Esophagus muscularis mucosa (tissue), 4 donors: ENCODE data around the gene UBE2J1. TPM values are rescaled to one million over a fixed set of nuclear protein-coding genes. Genes with fewer than 3 reads are reported as not detected.
A peak's percentile ranks its signal among the peaks of the same experiment; 100 is the strongest.

Source experiments
- DNase-seq: peaks from one replicate; pipeline ENCODE4 v3.0.0-alpha.2; 2017; ENCODE audit errors: extremely low spot score
- H3K27ac ChIP-seq, 4 donors: fragments of 200-600 bp; sonication (generic); replicated peaks in 1 of 4; 1 replicate in 3 of 4; 2 replicates in 1 of 4; pipeline ENCODE4 v1.5.1; 2016 to 2019; ENCODE audit warnings: mild to moderate bottlenecking in 1 of 4
- H3K27me3 ChIP-seq, 4 donors: fragments of 200-600 bp; sonication (generic); one replicate each; pipeline versions ENCODE4 v1.5.1 to v1.6.0; 2016 to 2019
- H3K36me3 ChIP-seq, 4 donors: fragments of 200-600 bp; sonication (generic); one replicate each; pipeline ENCODE4 v1.5.1; 2016 to 2019
- H3K4me1 ChIP-seq, 4 donors: fragments of 200-600 bp; sonication (generic); one replicate each; pipeline ENCODE4 v1.5.1; 2016 to 2019
- H3K4me3 ChIP-seq, 4 donors: fragments of 200-600 bp; sonication (generic); 1 replicate in 2 of 4; 2 replicates in 2 of 4; pipeline ENCODE4 v1.5.1; 2016 to 2019; ENCODE audit warnings: mild to moderate bottlenecking in 4 of 4, moderate library complexity in 1 of 4
- H3K9me3 ChIP-seq, 4 donors: fragments of 200-600 bp; sonication (generic); 1 replicate in 3 of 4; 2 replicates in 1 of 4; pipeline ENCODE4 v1.5.1; 2016 to 2019
- EP300 ChIP-seq: sonication (generic); formaldehyde crosslinking; IDR thresholded peaks from one replicate; pipeline ENCODE4 v1.6.1; 2017; ENCODE audit warnings: antibody characterized with exemption
- POLR2A ChIP-seq: fragments of 450-650 bp; IDR thresholded peaks from one replicate; pipeline ENCODE4 v1.6.1; 2017; ENCODE audit warnings: antibody characterized with exemption, moderate library complexity, mild to moderate bottlenecking, low read depth
- POLR2AphosphoS5 ChIP-seq, 2 donors: sonication (generic); formaldehyde crosslinking; IDR thresholded peaks; one replicate each; pipeline ENCODE4 v1.6.1; 2017; ENCODE audit warnings: antibody characterized with exemption in 2 of 2
- WGBS: methylation state at CpG from one replicate; pipeline ENCODE4 v1.1.5; 2018; 5-methylcytosine and 5-hydroxymethylcytosine counted together
- intact Hi-C: fragments of 100-400 bp; cut with DNase I; formaldehyde crosslinking; loops from one replicate; pipeline ENCODE4 v1.15.1; 2023
- total RNA-seq, 4 donors: library from RNA; depleted of rRNA; stranded (reverse); fragments of >200 nt; gene quantifications; one replicate each; pipeline versions ENCODE4 v1.1.0 to v1.2.1, GENCODE V29; 2016
- TF ChIP-seq, protein P1 (sequence below), 3 experiments: fragments of 200-600 bp in 2 of 3; fragments of 450-650 bp in 1 of 3; sonication (generic) in 2 of 3; IDR thresholded peaks; one replicate each; pipeline ENCODE4 v1.5.1; 2017 to 2019; ENCODE audit warnings: antibody characterized with exemption in 3 of 3, mild to moderate bottlenecking in 2 of 3, moderate library complexity in 1 of 3

Gene UBE2J1
- total RNA-seq, 4 donors from 2014 or later = 31.0 to 36.6 (median 33.6) TPM

DNA sequence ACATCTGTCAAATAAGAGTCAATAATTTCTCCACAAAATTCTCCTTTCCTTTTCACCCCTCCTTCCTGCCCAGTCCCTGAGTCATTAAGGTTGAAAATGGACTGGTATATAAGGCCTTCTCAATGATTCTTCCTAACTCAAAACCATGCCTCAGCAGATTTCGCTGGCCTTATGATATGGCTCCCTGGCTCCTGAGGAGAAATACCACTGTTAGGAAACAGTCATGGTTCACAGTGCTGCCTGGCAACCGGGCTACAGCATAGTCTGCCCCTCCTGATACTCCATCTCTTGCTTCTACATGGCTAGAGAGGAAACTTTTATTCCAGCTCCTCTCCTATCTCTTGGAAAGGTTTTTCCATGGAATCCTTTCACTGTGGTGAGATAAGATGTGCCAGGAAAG is 4.7 kb downstream of the UBE2J1 start:
- no peaks in the 10 kb centered on the region for H3K36me3 ChIP-seq
- H3K27me3 ChIP-seq = no peaks in the 10 kb centered on the region
- H3K4me3 ChIP-seq = no peak overlapping the region
- no peaks in the 10 kb centered on the region for H3K9me3 ChIP-seq
- DNase-seq = no peak
- H3K27ac ChIP-seq = peak overlapping the region in 1 of 4 donors; percentile 15
- peaks cover 29 to 76% (median 66%) of the 10 kb centered on the region in 4 donors for H3K4me1 ChIP-seq
- 80% methylated on average over 2 of the region's 2 CpGs for WGBS
- TF ChIP-seq POLR2A (no peak), POLR2AphosphoS5 (IDR thresholded peaks at IDR 0.05) (no peak), EP300 (no peak)
- TF ChIP-seq, protein P1, sequence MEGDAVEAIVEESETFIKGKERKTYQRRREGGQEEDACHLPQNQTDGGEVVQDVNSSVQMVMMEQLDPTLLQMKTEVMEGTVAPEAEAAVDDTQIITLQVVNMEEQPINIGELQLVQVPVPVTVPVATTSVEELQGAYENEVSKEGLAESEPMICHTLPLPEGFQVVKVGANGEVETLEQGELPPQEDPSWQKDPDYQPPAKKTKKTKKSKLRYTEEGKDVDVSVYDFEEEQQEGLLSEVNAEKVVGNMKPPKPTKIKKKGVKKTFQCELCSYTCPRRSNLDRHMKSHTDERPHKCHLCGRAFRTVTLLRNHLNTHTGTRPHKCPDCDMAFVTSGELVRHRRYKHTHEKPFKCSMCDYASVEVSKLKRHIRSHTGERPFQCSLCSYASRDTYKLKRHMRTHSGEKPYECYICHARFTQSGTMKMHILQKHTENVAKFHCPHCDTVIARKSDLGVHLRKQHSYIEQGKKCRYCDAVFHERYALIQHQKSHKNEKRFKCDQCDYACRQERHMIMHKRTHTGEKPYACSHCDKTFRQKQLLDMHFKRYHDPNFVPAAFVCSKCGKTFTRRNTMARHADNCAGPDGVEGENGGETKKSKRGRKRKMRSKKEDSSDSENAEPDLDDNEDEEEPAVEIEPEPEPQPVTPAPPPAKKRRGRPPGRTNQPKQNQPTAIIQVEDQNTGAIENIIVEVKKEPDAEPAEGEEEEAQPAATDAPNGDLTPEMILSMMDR (IDR thresholded peaks at IDR 0.05) = no peak
- intact Hi-C loops = no loop called here

- no peak overlapping the region for H3K4me3 ChIP-seq
- no peak for DNase-seq
- no peaks in the 10 kb centered on the region for H3K27me3 ChIP-seq
- H3K36me3 ChIP-seq = peaks cover 8 to 10% (median 9%) of the 10 kb centered on the region in 4 donors
- H3K9me3 ChIP-seq = no peaks in the 10 kb centered on the region
- peaks cover 28 to 73% (median 64%) of the 10 kb centered on the region in 4 donors for H3K4me1 ChIP-seq
- TF ChIP-seq POLR2A (no peak), EP300 (no peak), POLR2AphosphoS5 (IDR thresholded peaks at IDR 0.05) (no peak)
- TF ChIP-seq, protein P1 (IDR thresholded peaks at IDR 0.05) = no peak
- WGBS = 82% methylated on average over 3 of the region's 4 CpGs
- no peak overlapping the region for H3K27ac ChIP-seq
- intact Hi-C loops = no loop called here
Measured at GRCh38 chr6:89346433-89346832, 6.1 kb downstream of the UBE2J1 start.

- no peaks in the 10 kb centered on the region for H3K9me3 ChIP-seq
- peaks cover 34 to 71% (median 54%) of the 10 kb centered on the region in 4 donors for H3K36me3 ChIP-seq
- no peak overlapping the region for H3K4me3 ChIP-seq
- peaks cover 0 to 14% (median 7%) of the 10 kb centered on the region in 4 donors for H3K4me1 ChIP-seq
- intact Hi-C loops = no loop called here
- TF ChIP-seq EP300 = no peak
- H3K27me3 ChIP-seq = no peaks in the 10 kb centered on the region
- WGBS = 94% methylated on average over 2 of the region's 2 CpGs
- no peak for DNase-seq
- H3K27ac ChIP-seq = no peak overlapping the region
Measured at GRCh38 chr6:89339565-89339964, 13.0 kb downstream of the UBE2J1 start.

DNA sequence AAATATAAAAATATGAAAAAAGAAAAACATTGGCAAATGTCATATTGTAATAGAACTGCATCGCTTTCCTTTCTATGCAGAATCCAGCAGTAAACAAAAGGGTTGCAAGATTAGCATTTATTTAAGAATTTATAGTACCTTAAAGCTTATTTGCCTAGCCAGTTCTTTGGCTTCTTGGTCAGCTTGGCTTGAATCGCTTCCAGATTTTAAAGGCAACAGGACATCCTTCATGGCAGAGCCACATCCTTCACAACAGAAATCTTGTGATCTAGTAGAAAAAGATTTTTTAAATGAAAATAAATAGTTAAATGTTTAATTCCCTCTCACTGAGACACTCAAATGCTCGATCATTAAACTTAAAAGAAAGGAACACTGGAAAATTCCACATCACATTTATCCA is 17.4 kb downstream of the UBE2J1 start:
- H3K27me3 ChIP-seq = no peaks in the 10 kb centered on the region
- WGBS = 74% methylated on average over 3 of the region's 3 CpGs
- no peak overlapping the region for H3K4me3 ChIP-seq
- TF ChIP-seq POLR2AphosphoS5 (IDR thresholded peaks at IDR 0.05) (no peak), POLR2A (no peak), EP300 (no peak)
- TF ChIP-seq, protein P1 (IDR thresholded peaks at IDR 0.05) = no peak
- DNase-seq = no peak
- peaks cover 0 to 6% (median 3%) of the 10 kb centered on the region in 4 donors for H3K4me1 ChIP-seq
- H3K36me3 ChIP-seq = peaks cover 21 to 90% (median 68%) of the 10 kb centered on the region in 4 donors
- intact Hi-C loops = no loop called here
- H3K9me3 ChIP-seq = no peaks in the 10 kb centered on the region
- no peak overlapping the region for H3K27ac ChIP-seq

DNA sequence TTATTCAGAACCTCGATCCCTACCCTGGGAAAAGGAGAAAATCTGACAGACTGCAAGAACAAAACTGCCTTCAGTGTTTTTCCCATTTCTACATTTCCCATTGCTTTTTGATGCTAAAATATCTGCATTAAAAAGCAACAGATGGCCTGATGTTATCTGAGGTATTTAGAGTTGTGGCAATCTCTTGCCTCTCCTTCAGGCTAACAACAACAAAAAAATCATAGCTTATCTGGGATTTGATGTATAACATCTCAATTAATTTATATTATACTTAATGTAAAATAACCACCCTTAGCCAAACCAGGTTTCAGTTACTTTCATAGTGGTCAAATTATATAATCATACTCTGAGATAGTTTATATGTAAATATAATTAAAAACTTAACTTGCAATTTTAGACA is 21.6 kb downstream of the UBE2J1 start:
- intact Hi-C loops = no loop called here

More for the DNA sequence above, 21.6 kb downstream of the UBE2J1 start:
- no peak for DNase-seq
- H3K4me3 ChIP-seq = no peak overlapping the region
- peaks cover 10 to 93% (median 67%) of the 10 kb centered on the region in 4 donors for H3K36me3 ChIP-seq
- H3K4me1 ChIP-seq = no peaks in the 10 kb centered on the region
- WGBS = 100% methylated on average over 1 of the region's 1 CpG
- H3K27ac ChIP-seq = no peak overlapping the region
- no peaks in the 10 kb centered on the region for H3K27me3 ChIP-seq
- H3K9me3 ChIP-seq = no peaks in the 10 kb centered on the region
- TF ChIP-seq POLR2A = no peak
- TF ChIP-seq, protein P1 (IDR thresholded peaks at IDR 0.05) = no peak
- TF ChIP-seq EP300 = no peak
- no peak for TF ChIP-seq POLR2AphosphoS5 (IDR thresholded peaks at IDR 0.05)
